GM12878 (cell line): ENCODE measurements around the gene SMOC2. TPM values are rescaled to one million over a fixed set of nuclear protein-coding genes. Genes with fewer than 3 reads are reported as not detected.

Experiments used
- ATAC-seq: fragments of 200-7000 bp; cut with Tn5 transposase; 3 replicates; pipeline ENCODE4 v1.9.1; 2020; ENCODE audit warnings: mild to moderate bottlenecking, moderate library complexity
- BruUV-seq: library from RNA; stranded (reverse); fragments of 400-500 nt; replicated peaks from 2 replicates; lab custom pipeline; 2021; lab: Mats Ljungman, UMichigan
- CTCF ChIA-PET: fragments of 300-600 bp; sonication (Branson Sonifier 250); formaldehyde crosslinking; extraction: SDS; loops from one replicate; lab custom pipeline; 2021; ENCODE audit warnings: inconsistent platforms; lab: Yijun Ruan, JAX
- POLR2A ChIA-PET: fragments of 350-600 bp; formaldehyde crosslinking; extraction: SDS; loops from one replicate; lab custom pipeline; 2021; ENCODE audit warnings: inconsistent platforms; lab: Charles Lee
- RAD21 ChIA-PET: fragments of 300-600 bp; sonication (Branson Sonifier 250); formaldehyde crosslinking; loops from one replicate; lab custom pipeline; 2023; ENCODE audit warnings: antibody characterized with exemption; ENCODE audit not compliant: unreplicated experiment; lab: Charles Lee
- SMC1A ChIA-PET: fragments of 300-600 bp; sonication (Branson Sonifier 250); formaldehyde crosslinking; loops from one replicate; lab custom pipeline; 2023; ENCODE audit not compliant: unreplicated experiment, uncharacterized antibody; lab: Charles Lee
- DNase-seq: peaks from one replicate; pipeline ENCODE4 v3.0.0-alpha.2; 2011; ENCODE audit warnings: low read depth, low spot score
- FAIRE-seq: peaks from 3 replicates; lab custom pipeline; 2011; peaks lifted over from hg19 to GRCh38; lab: Jason Lieb, UNC
- H2AFZ ChIP-seq: 2 replicates; pipeline ENCODE4 v1.6.0; 2011; ENCODE audit warnings: low read depth, low read length, control low read depth; ENCODE audit not compliant: control insufficient read depth
- H3K27ac ChIP-seq: 2 replicates; pipeline ENCODE4 v1.5.1; 2011; ENCODE audit warnings: control low read depth; ENCODE audit not compliant: control insufficient read depth, insufficient read depth
- H3K27me3 ChIP-seq, 2 experiments: replicated peaks in 1 of 2; 2 replicates each; pipeline versions ENCODE4 v1.6.0 to v1.6.1; 2011; ENCODE audit warnings: low read length in 1 of 2; ENCODE audit not compliant: control insufficient read depth in 2 of 2, insufficient read depth in 2 of 2
- H3K36me3 ChIP-seq, 2 experiments: 2 replicates each; pipeline ENCODE4 v1.5.1; 2011; ENCODE audit warnings: low read length in 1 of 2; ENCODE audit not compliant: control insufficient read depth in 2 of 2, insufficient read depth in 2 of 2
- H3K4me1 ChIP-seq: 2 replicates; pipeline ENCODE4 v1.6.1; 2011; ENCODE audit warnings: mild to moderate bottlenecking, low read length, moderate library complexity, mixed read lengths; ENCODE audit not compliant: control insufficient read depth, insufficient read depth
- H3K4me2 ChIP-seq: 2 replicates; pipeline ENCODE4 v1.6.0; 2011; ENCODE audit warnings: control low read depth; ENCODE audit not compliant: control insufficient read depth, insufficient read depth
- H3K4me3 ChIP-seq: fragments of 200-600 bp; sonication (generic); 2 replicates; pipeline ENCODE4 v1.5.1; 2016
- H3K79me2 ChIP-seq: 2 replicates; pipeline ENCODE4 v1.6.0; 2011; ENCODE audit warnings: low read length; ENCODE audit not compliant: control insufficient read depth, insufficient read depth
- H3K9ac ChIP-seq: 2 replicates; pipeline ENCODE4 v1.8.0; 2011; ENCODE audit warnings: low read length, control low read depth, mixed read lengths; ENCODE audit not compliant: control insufficient read depth, insufficient read depth
- H3K9me3 ChIP-seq: replicated peaks from 3 replicates; pipeline ENCODE4 v1.5.1; 2011; ENCODE audit warnings: mild to moderate bottlenecking, low read length; ENCODE audit not compliant: control insufficient read depth, insufficient read depth
- H4K20me1 ChIP-seq: 2 replicates; pipeline ENCODE4 v1.6.0; 2011; ENCODE audit not compliant: control insufficient read depth, insufficient read depth
- MEF2B ChIP-seq: fragments of 450-650 bp; IDR thresholded peaks from 2 replicates; pipeline ENCODE4 v1.6.1; 2018; ENCODE audit warnings: mild to moderate bottlenecking, moderate library complexity; ENCODE audit not compliant: partially characterized antibody, poor library complexity, severe bottlenecking
- NFXL1 ChIP-seq: fragments of 450-650 bp; IDR thresholded peaks from 2 replicates; pipeline ENCODE4 v1.6.1; 2017; ENCODE audit warnings: antibody characterized with exemption, mild to moderate bottlenecking, borderline replicate concordance
- NRF1 ChIP-seq: conservative IDR thresholded peaks from 2 replicates; pipeline ENCODE4 v1.6.1; 2011; ENCODE audit warnings: mild to moderate bottlenecking, low read depth, low read length, improper control_type of control experiment
- SPI1 ChIP-seq: IDR thresholded peaks from 2 replicates; pipeline ENCODE4 v1.6.1; 2011; ENCODE audit warnings: low read depth, mild to moderate bottlenecking, low read length, moderate library complexity, borderline replicate concordance; ENCODE audit not compliant: insufficient read depth
- SREBF1 ChIP-seq: IDR thresholded peaks from 2 replicates; pipeline ENCODE4 v1.6.1; 2012; ENCODE audit warnings: mild to moderate bottlenecking, low read length
- WGBS: methylation state at CpG from one replicate; pipeline ENCODE4 v1.1.6; 2016; ENCODE audit warnings: low lambda C conversion rate; ENCODE audit not compliant: insufficient replicate concordance, insufficient coverage; ENCODE audit errors: missing lambda C conversion rate; 5-methylcytosine and 5-hydroxymethylcytosine counted together
- in situ Hi-C: fragments of 300-500 bp; cut with MboI; formaldehyde crosslinking; loops from 9 replicates; pipeline ENCODE4 v1.14.3; 2018; ENCODE audit warnings: mixed read lengths
- intact Hi-C: fragments of 100-400 bp; cut with micrococcal nuclease; formaldehyde crosslinking; loops from one replicate; pipeline ENCODE4 v1.14.2; 2022; ENCODE audit not compliant: unreplicated experiment
- polyA plus RNA-seq, 11 experiments: library from polyadenylated mRNA; depleted of rRNA in 4 of 11; unstranded in 6 of 11; stranded (reverse) in 5 of 11; fragments of >200 nt; fragmentation: Nextera tagmentation in 4 of 11; fragmentation: Illumina TruSeq in 1 of 11; extraction: Ambion mirVana in 4 of 11; extraction: Trizol in 1 of 11; gene quantifications; 1 replicate in 1 of 11; 2 replicates in 10 of 11; pipeline versions ENCODE4 v1.2.1 to v1.2.3, GENCODE V29; 2011 to 2016; ENCODE audit warnings: inconsistent platforms in 2 of 11, missing spikeins in 2 of 11, low read depth in 1 of 11
- total RNA-seq, 4 experiments: library from RNA; depleted of rRNA in 3 of 4; stranded (reverse); fragments of >200 nt in 3 of 4; fragmentation: Illumina TruSeq in 1 of 4; extraction: Trizol in 1 of 4; gene quantifications; 2 replicates each; pipeline versions ENCODE4 v1.2.1 to v1.2.3, GENCODE V29; 2013 to 2021
- TF ChIP-seq, protein P1 (sequence below): IDR thresholded peaks from 2 replicates; pipeline ENCODE4 v1.6.1; 2011; ENCODE audit warnings: borderline replicate concordance, low read depth, mild to moderate bottlenecking, moderate library complexity, mixed read lengths, low read length; ENCODE audit not compliant: insufficient read depth; ENCODE audit errors: extremely low read length
- TF ChIP-seq, protein P2 (sequence below): IDR thresholded peaks from 2 replicates; pipeline ENCODE4 v1.6.1; 2011; ENCODE audit warnings: mild to moderate bottlenecking, low read depth, low read length, moderate library complexity; ENCODE audit not compliant: insufficient replicate concordance
- TF ChIP-seq, protein P3 (sequence below): fragments of 450-650 bp; IDR thresholded peaks from 2 replicates; pipeline ENCODE4 v1.6.1; 2017; ENCODE audit warnings: antibody characterized with exemption, mild to moderate bottlenecking, moderate library complexity

The SMOC2 gene
- total and polyA plus RNA-seq, 10 of the 15 experiments (the other 5 are each of a cell fraction or from before 2014, with no cell fraction given), result 0.10 to 0.12 TPM; not detected in 8

DNA sequence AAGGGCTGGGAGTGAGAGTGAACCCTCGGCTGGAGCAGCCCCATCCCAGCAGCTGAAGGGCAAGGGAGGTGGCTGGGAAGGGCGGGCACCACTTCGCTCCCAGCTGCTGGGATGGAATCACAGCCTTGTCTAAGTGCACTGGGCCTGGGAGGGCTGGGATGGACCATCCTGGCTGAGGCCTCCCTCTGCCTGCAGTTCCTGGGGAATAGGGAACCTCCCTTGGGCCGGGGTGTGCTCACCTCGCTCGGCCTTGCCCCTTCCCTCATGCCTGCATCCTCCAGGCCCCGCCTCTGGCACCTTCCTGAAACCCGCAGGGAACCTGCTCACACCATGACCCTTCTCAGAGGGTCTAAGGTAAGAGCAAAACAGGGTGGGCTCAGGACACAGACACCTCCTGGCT lies 53.7 kb downstream of the SMOC2 start:
- Histone ChIP-seq H2AFZ (no peak overlapping the region), H3K27ac (no peak overlapping the region), H3K4me1 (no peaks in the 10 kb centered on the region)
- POLR2A ChIA-PET, result no interaction called here
- TF ChIP-seq, protein P1, sequence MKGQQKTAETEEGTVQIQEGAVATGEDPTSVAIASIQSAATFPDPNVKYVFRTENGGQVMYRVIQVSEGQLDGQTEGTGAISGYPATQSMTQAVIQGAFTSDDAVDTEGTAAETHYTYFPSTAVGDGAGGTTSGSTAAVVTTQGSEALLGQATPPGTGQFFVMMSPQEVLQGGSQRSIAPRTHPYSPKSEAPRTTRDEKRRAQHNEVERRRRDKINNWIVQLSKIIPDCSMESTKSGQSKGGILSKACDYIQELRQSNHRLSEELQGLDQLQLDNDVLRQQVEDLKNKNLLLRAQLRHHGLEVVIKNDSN, result no peak
- TF ChIP-seq NRF1 (no peak), SREBF1 (no peak), MEF2B (no peak), SPI1 (no peak), NFXL1 (no peak)
- TF ChIP-seq, protein P2, sequence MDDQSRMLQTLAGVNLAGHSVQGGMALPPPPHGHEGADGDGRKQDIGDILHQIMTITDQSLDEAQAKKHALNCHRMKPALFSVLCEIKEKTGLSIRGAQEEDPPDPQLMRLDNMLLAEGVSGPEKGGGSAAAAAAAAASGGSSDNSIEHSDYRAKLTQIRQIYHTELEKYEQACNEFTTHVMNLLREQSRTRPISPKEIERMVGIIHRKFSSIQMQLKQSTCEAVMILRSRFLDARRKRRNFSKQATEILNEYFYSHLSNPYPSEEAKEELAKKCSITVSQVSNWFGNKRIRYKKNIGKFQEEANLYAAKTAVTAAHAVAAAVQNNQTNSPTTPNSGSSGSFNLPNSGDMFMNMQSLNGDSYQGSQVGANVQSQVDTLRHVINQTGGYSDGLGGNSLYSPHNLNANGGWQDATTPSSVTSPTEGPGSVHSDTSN, result no peak
- TF ChIP-seq, protein P3, sequence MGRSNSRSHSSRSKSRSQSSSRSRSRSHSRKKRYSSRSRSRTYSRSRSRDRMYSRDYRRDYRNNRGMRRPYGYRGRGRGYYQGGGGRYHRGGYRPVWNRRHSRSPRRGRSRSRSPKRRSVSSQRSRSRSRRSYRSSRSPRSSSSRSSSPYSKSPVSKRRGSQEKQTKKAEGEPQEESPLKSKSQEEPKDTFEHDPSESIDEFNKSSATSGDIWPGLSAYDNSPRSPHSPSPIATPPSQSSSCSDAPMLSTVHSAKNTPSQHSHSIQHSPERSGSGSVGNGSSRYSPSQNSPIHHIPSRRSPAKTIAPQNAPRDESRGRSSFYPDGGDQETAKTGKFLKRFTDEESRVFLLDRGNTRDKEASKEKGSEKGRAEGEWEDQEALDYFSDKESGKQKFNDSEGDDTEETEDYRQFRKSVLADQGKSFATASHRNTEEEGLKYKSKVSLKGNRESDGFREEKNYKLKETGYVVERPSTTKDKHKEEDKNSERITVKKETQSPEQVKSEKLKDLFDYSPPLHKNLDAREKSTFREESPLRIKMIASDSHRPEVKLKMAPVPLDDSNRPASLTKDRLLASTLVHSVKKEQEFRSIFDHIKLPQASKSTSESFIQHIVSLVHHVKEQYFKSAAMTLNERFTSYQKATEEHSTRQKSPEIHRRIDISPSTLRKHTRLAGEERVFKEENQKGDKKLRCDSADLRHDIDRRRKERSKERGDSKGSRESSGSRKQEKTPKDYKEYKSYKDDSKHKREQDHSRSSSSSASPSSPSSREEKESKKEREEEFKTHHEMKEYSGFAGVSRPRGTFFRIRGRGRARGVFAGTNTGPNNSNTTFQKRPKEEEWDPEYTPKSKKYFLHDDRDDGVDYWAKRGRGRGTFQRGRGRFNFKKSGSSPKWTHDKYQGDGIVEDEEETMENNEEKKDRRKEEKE, result no peak
- TF ChIP-seq, all 136 proteins: peak for 0
- H4K20me1 ChIP-seq, result no peaks in the 10 kb centered on the region
- ATAC-seq (no peak), FAIRE-seq (no peak), DNase-seq (no peak)
- WGBS, result 22% methylated on average over 8 of the region's 8 CpGs
- RAD21 ChIA-PET, result no interaction called here
- H3K4me2 ChIP-seq, result no peak overlapping the region
- no peak overlapping the region for H3K9ac ChIP-seq
- H3K9me3 ChIP-seq, result no peaks in the 10 kb centered on the region
- H3K79me2 ChIP-seq, result no peaks in the 10 kb centered on the region
- no peak overlapping the region for H3K4me3 ChIP-seq
- H3K27me3 ChIP-seq, result no peaks in the 10 kb centered on the region
- BruUV-seq, result no TSS peak
- in situ Hi-C loops (no loop called here), intact Hi-C loops (no loop called here)
- CTCF ChIA-PET, result no interaction called here
- SMC1A ChIA-PET, result no interaction called here
- no peaks in the 10 kb centered on the region for H3K36me3 ChIP-seq
